Coronary artery (tissue), 2 donors: ENCODE measurements around the gene F2RL3.
A peak's percentile ranks its signal among the peaks of the same experiment; 100 is the strongest.
"Not testable (repeated sequence)": the region's sequence is repeated elsewhere in the genome, so short reads cannot be mapped to it uniquely, and the experiment has no call there.

Source experiments
- DNase-seq: peaks from one replicate; pipeline ENCODE4 v3.0.0-alpha.2; 2017; ENCODE audit warnings: low spot score
- H3K27ac ChIP-seq, 2 donors: fragments of 200-600 bp; sonication (generic); one replicate each; pipeline ENCODE4 v1.5.1; 2016 to 2019
- H3K4me3 ChIP-seq: fragments of 200-600 bp; sonication (generic); 2 replicates; pipeline ENCODE4 v1.5.1; 2016; ENCODE audit warnings: mild to moderate bottlenecking, moderate library complexity
- TF ChIP-seq, protein P1 (sequence below): fragments of 200-600 bp; sonication (generic); IDR thresholded peaks from one replicate; pipeline ENCODE4 v1.5.1; 2019; ENCODE audit warnings: antibody characterized with exemption

Gene F2RL3

DNA sequence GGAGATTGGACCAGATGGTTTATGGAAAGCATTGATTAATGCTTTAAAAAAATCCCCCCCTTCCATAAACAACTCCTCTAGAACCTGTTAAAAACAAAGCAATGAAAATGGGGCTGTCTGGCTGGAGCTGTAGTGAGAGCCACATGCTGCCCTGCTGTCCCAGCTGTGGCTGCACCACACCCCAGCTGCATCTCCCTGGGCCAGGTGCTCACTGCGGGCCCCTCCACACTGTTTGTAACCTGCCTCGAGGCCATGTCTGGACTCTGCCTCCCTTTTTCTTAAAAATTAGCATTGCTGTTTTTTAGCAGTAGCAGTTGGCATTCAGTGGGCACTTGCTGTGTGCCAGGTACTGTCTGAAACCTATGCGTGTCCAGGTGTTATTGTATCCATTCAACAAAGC is 15.2 kb upstream of the F2RL3 start:
- Histone ChIP-seq H3K4me3 (no peak overlapping the region), H3K27ac (peak overlapping the region in 1 of 2 donors; percentile 41)
- DNase-seq: no peak
- TF ChIP-seq, protein P1, sequence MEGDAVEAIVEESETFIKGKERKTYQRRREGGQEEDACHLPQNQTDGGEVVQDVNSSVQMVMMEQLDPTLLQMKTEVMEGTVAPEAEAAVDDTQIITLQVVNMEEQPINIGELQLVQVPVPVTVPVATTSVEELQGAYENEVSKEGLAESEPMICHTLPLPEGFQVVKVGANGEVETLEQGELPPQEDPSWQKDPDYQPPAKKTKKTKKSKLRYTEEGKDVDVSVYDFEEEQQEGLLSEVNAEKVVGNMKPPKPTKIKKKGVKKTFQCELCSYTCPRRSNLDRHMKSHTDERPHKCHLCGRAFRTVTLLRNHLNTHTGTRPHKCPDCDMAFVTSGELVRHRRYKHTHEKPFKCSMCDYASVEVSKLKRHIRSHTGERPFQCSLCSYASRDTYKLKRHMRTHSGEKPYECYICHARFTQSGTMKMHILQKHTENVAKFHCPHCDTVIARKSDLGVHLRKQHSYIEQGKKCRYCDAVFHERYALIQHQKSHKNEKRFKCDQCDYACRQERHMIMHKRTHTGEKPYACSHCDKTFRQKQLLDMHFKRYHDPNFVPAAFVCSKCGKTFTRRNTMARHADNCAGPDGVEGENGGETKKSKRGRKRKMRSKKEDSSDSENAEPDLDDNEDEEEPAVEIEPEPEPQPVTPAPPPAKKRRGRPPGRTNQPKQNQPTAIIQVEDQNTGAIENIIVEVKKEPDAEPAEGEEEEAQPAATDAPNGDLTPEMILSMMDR: no peak

DNA sequence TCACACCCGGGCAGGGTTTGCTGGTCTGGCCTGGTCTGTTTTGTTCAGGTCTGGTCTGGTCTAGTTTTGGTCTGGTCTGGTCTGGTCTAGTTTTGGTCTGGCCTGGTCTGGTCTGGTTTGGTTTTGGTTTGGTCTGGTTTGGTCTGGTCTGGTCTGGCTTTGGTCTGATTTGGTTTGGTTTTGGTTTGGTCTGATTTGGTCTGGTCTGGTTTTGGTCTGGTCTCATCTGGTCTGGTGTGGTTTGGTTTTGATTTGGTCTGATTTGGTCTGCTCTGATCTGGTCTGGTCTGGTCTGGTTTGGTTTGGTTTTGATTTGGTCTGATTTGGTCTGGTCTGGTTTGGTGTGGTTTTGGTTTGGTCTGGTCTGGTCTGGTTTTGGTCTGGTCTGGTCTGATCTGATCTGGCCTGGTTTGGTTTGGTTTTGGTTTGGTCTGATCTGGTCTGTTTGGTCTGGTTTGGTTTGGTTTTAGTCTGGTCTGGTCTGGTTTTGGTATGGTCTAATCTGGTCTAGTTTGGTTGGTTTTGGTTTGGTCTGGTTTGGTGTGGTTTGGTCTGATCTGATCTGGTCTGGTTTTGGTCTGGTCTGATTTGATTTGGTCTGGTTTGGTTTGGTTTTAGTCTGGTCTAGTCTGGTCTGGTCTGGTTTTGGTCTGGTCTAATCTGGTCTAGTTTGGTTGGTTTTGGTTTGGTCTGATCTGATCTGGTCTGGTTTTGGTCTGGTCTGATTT is 14.4 kb upstream of the F2RL3 start:
- no peak for DNase-seq
- Histone ChIP-seq H3K27ac (no peak overlapping the region), H3K4me3 (no peak overlapping the region)
- TF ChIP-seq, protein P1: no peak

DNA sequence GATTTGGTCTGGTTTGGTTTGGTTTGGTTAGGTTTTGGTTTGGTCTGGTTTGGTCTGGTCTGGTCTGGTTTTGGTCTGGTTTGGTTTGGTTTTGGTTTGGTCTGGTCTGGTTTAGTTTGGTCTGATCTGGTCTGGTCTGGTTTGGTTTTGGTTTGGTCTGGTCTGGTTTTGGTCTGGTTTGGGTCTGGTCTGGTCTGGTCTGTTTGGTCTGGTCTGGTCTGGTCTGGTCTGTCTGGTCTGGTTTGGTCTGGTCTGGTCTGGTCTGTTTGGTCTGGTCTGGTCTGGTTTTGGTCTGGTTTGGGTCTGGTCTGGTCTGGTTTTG is 13.9 kb upstream of the F2RL3 start:
- not testable (repeated sequence) for H3K4me3 ChIP-seq, H3K27ac ChIP-seq, DNase-seq

DNA sequence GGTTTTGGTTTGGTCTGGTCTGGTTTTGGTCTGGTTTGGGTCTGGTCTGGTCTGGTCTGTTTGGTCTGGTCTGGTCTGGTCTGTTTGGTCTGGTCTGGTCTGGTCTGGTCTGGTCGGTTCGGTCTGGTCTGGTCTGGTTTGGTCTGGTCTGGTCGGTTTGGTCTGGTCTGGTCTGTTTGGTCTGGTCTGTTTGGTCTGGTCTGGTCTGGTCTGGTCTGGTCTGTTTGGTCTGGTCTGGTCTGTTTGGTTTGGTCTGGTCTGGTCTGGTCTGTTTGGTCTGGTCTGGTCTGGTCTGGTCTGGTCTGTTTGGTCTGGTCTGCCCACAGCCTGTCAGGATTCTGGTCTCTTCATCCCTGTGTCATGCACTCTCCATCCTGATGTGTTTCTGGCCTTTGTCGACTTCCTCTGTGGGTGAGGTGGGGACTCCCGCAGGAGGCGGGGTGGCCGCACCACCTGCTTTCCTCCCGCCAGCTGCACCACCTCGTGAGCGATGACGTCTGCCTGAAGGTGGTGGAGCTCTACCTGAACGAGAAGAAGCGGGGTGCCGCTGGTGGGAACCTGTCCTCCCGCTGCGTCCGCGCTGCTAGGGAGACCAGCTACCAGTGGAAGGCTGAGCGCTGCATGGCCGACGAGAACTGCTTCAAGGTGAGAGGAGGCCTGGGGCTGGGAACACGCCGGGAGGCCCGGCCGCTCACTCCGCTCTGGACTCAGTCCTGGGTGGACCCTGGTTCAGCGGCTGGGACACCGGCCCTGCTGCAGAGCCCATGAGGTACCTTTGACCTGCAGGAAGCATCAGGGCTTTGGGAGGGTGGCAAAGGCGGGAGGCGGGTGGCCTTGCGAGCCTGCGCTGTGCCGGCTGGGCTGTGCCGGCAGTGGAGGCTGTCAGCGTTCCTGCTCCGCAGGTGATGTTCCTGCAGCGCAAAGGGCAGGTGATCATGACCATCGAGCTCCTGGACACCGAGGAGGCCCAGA is 12.9 kb upstream of the F2RL3 start:
- no peak for DNase-seq
- no peak overlapping the region for H3K4me3 ChIP-seq
- no peak overlapping the region for H3K27ac ChIP-seq
- TF ChIP-seq, protein P1: no peak

DNA sequence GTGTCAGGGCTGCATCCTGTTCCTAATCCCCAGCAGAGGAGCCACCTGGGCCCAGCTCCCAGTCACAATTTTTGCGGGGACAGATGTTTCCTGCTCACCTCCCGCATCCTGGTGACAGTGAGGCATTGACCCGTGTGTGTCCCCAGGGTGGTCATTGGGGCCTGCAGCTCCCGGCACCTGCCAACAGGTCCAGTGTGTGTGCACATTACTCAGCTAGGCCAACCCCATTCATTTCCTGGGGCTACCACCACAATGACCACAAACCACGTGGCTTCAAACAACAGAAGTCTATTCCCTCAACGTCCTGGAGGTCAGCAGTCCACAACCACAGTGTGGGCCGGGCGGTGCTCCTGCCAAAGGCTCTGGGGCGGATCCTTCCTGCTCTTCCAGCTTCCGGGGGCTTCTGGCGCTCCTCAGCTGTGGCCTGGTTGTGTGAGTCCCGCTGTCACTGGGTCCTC is 11.9 kb upstream of the F2RL3 start:
- DNase-seq: no peak
- no peak overlapping the region for H3K4me3 ChIP-seq
- TF ChIP-seq, protein P1: no peak
- no peak overlapping the region for H3K27ac ChIP-seq

DNA sequence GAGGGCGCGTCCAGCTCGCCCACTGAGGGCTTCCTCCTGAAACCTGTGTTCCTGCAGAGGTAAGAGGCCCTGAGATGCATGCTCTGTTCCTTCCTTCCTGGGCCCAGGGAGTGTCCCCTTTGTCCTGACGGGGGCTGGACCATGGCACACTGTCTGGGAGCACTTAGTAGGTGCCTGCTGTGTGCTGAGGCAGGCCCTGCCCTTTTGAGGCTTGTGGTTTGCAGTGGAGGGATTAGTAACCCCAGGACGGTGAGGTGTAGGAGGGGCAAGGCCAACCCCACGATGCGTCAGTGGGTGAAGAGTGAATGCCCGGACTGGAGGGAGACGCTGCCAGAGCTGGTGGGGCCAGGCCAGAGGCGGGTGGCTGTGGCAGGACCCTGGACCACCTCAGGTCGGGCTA is 11.2 kb upstream of the F2RL3 start:
- no peak for DNase-seq
- TF ChIP-seq, protein P1: no peak
- H3K27ac ChIP-seq: no peak overlapping the region

DNA sequence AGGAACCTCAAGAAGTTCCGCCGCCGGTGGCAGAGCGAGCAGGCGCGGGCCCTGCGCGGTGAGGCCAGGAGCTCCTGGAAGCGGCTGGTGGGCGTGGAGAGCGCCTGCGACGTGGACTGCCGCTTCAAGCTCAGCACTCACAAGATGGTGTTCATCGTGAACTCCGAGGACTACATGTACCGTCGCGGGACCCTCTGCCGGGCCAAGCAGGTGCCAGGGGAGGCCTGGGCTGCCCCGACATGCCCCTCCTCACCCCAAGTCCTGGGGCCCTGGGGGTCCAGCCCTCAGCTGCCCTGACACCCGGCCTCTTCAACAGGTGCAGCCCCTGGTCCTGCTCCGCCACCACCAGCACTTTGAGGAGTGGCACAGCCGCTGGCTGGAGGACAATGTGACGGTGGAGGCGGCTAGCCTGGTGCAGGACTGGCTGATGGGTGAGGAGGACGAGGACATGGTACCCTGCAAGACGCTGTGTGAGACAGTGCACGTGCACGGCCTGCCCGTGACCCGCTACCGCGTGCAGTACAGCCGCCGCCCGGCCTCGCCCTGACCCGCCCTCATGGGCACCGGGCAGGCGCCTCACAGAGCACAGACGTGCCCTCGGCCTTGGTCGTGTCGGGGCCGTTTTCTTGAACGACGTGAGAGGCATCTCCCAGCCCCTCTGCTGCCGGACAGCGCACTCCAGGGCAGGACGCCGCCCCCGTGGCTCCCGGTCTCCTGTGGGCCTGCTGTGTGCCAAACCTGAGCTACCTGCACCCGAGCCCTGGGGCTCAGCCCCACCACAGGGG is 10.4 kb upstream of the F2RL3 start:
- Histone ChIP-seq H3K27ac (no peak overlapping the region), H3K4me3 (no peak overlapping the region)
- no peak for DNase-seq
- TF ChIP-seq, protein P1: no peak

More for the DNA sequence above, 11.2 kb upstream of the F2RL3 start:
- H3K4me3 ChIP-seq: no peak overlapping the region
